NT2/D1 (cell line): ENCODE data around the gene TTC38.

Experiments
- SUZ12 ChIP-seq: IDR thresholded peaks from 2 replicates; pipeline ENCODE4 v1.6.1; 2011; ENCODE audit not compliant: insufficient read length, insufficient read depth; ENCODE audit errors: extremely low read depth
- YY1 ChIP-seq: IDR thresholded peaks from 2 replicates; pipeline ENCODE4 v1.6.1; 2011; ENCODE audit not compliant: insufficient read length, insufficient read depth
- ZNF274 ChIP-seq: IDR thresholded peaks from 2 replicates; pipeline ENCODE4 v1.6.1; 2011; ENCODE audit warnings: mild to moderate bottlenecking, low read depth, low read length

DNA sequence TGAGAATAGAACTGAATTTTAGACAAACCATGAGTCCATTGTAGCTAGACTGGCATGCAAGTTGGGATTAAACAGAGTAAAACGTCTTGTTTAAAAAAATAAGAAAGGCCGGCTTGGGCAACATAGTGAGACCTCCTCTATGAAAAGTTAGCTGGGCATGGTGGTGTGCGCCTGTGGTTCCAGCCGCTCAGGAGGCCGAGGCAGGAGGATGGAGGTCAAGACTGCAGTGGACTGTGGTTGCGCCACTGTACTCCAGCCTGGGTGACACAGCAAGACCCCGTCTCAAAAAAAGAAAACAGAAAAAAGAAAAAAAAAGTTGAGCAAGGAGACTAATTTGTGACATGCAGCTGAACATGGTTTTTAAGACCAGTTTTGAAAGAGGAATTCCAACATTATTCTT, 41.2 kb upstream of the TTC38 start:
- TF ChIP-seq SUZ12 (no peak), YY1 (no peak), ZNF274 (no peak)
